ENCODE data around the gene HHIPL1.

DNA sequence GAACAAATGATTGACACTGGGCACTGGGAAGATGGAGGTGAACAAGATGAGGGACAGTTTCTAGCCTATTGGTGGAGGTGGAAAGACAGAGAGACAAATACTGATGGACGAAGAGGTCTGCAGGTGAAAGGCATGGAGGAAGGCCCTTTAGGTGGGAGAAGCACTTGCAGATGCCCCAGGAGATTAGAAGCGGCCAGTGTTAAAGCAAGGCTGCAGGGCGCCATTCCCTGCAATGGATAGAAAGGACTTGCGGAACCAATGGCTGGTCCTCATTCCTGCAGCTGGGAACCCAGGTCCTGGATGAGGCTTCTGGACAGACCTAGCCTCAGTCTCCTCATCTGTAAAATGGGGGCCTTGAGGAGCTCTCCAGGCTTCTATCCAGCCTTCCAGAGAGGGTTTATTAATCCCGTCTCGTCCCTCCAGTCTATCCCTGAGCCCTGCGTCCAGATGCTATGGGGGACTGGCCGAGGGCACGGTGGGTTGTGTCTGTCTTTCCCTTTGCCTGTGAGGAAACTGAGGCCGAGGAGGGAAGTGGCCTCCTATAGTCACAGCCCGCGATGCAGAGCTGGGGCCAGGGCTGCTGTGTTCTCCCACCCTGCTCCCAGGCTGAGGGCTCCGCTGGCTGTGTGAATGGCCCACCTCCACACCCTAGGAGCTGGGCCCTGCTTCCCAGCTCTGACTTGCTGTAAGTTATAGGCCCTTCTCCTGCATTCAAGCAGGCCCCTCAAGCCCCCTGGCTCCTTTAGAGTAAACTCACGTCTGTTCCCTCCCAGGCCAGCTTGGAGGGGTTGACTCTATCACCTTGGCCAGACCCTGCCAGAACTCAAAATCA, 72.1 kb downstream of the HHIPL1 start:
- TF ChIP-seq, protein P1, sequence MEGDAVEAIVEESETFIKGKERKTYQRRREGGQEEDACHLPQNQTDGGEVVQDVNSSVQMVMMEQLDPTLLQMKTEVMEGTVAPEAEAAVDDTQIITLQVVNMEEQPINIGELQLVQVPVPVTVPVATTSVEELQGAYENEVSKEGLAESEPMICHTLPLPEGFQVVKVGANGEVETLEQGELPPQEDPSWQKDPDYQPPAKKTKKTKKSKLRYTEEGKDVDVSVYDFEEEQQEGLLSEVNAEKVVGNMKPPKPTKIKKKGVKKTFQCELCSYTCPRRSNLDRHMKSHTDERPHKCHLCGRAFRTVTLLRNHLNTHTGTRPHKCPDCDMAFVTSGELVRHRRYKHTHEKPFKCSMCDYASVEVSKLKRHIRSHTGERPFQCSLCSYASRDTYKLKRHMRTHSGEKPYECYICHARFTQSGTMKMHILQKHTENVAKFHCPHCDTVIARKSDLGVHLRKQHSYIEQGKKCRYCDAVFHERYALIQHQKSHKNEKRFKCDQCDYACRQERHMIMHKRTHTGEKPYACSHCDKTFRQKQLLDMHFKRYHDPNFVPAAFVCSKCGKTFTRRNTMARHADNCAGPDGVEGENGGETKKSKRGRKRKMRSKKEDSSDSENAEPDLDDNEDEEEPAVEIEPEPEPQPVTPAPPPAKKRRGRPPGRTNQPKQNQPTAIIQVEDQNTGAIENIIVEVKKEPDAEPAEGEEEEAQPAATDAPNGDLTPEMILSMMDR (conservative IDR thresholded peaks at IDR 0.05; ENCODE audit: low read length), result no peak
- no peak for TF ChIP-seq EZH2phosphoT487 (IDR thresholded peaks at IDR 0.05; ENCODE audit: borderline replicate concordance, low read depth, low read length)
